Hindlimb muscle (tissue), 1 donor: ENCODE measurements around the gene RGP1. TPM values are rescaled to one million over a fixed set of nuclear protein-coding genes. Genes with fewer than 3 reads are reported as not detected.

Source experiments
- DNase-seq: peaks from one replicate; pipeline ENCODE4 v3.0.0-alpha.2; 2013
- polyA plus RNA-seq: library from polyadenylated mRNA; unstranded; fragments of 120-200 nt; gene quantifications from one replicate; pipeline ENCODE4 v1.2.1, GENCODE V29; 2013; ENCODE audit not compliant: insufficient read length

The RGP1 gene
- polyA plus RNA-seq, 1 donor = 20.8 TPM

- no peak for DNase-seq
Measured at GRCh38 chr9:35719546-35719945, 29.5 kb upstream of the RGP1 start.

GRCh38 chr9:35723426-35723825, 25.7 kb upstream of the RGP1 start:
- no peak for DNase-seq

DNA sequence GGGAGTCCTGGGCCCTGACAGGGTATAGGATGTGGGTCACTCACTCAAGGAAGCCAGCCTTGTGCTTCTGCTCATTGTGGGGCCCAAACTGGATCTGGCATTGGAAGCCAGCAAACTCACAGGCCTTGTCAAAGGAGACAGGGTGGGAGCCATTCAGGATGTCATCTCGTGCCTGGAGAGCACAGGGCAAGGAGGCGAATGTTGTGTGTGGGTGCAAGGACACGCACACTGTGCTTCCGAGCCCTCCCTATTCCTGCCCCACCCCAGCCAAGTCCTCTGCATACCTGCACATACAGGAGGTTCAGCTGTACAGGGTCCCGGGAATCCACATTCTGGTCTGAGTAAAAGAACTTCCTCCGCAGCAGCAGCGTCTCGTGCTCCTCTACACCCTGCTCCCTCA, 25.2 kb upstream of the RGP1 start:
- DNase-seq = no peak

GRCh38 chr9:35725362-35725761, 23.7 kb upstream of the RGP1 start:
- DNase-seq = no peak

GRCh38 chr9:35726931-35727330, 22.2 kb upstream of the RGP1 start:
- no peak for DNase-seq

- no peak for DNase-seq
Measured at GRCh38 chr9:35727676-35728040, 21.4 kb upstream of the RGP1 start.

- no peak for DNase-seq
Measured at GRCh38 chr9:35728041-35728971, 20.8 kb upstream of the RGP1 start.

DNA sequence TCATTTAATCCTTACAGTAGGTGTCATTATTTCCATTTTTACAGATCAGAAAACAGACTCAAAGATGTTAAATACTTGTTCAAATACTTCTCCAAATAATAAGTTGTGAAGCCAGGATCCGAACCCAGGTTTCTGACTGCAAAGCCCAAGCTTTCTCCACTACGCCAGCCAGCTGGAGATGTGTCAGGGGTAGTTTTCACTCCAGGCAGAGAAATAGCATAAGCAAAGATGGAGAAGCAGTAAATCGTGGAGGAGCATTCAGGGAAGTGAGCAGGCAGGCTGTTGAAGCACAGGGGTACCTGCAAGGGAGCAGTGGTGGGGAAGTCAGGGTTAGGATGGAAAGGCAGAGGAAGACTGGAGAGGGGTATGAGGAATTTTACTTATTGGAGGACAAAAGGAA, 20.0 kb upstream of the RGP1 start:
- DNase-seq = no peak

DNA sequence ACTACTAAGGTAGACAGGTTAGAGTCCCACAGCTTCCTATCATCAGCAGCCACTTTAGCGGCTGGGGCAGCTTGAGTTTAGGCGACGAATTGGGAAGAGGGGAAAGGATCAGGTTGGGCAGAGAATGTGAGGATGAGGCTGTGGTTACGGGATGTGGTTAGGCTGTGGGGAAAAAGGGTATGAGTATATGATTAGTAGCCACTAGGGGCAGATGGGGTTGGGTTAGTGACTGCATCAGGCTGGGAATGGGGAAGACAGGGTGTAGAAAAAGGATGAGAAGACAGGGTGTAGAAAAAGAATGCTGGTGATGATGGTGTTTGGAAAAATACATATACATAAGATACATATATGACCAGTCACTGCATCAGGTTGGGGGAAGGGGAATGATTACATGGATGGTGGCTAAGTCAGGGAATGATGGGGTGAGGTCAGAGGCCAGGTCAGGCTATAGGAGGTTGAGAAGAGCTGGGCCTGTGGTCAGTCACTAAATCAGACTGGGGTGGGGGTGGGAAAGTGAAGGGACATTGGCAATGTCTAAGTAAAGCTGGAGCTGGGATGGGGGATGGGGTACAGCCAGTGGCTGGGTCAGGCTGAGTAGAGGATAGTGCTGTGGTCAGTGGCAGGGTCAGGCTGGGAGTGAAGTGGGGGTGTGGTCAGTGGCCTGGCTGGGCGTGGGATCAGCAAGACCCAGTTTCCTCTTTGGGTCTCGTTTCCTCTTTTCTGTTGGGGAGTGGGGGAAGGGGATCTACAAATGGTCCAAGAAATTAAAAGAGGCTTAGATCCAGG, 19.2 kb upstream of the RGP1 start:
- no peak for DNase-seq

DNA sequence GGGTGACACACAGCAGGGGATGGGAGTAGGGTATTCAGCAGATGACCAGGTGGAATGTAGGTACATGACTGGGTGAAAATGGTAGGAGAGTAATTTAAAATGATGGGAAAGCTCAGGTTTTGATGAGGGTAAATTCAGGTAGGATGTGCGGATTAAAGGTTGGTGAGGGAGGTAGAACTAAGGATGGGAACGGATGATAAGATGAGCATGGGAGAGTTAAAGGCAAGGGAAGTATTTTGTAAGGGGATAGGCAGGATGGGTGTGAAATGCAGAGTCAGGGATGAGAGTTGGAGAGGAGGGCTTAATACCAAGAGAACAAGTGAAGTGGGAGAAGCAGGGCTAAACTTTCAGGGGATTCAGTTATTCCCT, 18.6 kb upstream of the RGP1 start:
- DNase-seq = no peak

DNA sequence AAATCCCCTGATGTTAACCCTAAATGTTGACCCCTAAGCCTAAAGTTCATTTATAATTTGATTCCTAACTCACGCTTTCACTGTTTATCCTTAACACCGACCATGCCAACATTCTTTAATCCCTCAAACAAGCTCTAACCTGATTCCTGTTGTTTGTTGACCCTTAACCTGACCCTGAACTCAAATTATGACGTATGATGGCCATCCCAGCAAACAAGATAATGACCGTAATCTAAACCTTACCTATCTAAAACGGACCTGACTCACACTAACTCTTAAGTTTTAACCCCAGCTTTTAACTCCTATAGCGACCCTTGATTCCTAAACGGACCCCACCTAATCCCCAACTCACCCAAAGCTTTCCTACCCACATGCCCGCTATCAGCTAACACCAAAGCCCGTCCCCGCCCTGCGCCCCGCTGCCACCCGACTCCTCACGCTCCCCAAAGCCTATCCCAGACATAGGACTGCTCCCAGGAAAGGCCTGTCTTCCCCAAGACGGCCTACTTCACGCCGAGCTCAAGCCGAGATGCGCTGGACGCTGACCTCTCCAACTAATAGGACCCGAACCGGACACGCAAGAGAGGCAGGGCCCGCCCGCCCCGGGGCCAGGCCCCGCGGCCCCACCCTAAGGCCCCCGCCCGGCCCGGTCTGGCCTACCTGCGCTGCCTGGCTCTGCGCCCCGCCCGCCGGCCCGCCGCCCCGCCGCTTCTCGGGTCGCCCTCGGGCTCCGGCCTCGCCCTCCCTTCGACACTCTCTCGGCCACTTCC, 17.5 kb upstream of the RGP1 start:
- no peak for DNase-seq

DNA sequence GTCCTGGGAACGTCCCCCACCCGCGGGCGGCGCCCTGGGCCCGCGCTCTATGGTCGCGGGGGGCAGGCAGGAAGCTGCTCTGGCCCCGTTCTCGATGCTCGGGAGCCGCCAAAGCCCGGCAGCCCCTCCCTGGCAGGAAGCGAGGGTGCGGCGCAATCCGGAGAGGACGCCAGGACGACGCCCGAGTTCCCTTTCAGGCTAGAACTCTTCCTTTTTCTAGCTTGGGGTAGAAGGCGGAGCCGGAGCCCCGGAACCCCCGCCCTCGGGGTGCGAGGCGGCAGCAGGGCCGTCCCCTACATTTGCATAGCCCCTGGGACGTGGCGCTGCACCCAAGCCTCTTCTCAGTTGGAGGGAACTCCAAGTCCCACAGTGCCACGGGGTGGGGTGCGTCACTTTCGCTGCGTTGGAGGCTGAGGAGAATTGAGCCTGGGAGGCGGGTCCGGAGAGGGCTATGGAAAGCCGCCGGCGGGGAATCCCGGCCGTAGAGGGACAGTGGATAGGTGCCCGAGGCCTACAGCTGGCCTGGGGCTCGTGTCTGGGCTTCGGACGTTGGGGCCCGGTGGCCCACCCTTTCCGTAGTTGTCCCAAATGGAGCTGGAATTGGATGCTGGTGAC, 16.8 kb upstream of the RGP1 start, which contains the start of the genes CREB3 and TLN1:
TSS of gene CREB3 (plus strand) at position 482 of the 615 bp plus-strand sequence. CDS start at position 589, 107 bp downstream.
TSS of gene TLN1 (minus strand) at position 11 of the 615 bp plus-strand sequence. CDS start 6,501 bp downstream, outside the sequence.
- DNase-seq = peak; percentile 97

DNA sequence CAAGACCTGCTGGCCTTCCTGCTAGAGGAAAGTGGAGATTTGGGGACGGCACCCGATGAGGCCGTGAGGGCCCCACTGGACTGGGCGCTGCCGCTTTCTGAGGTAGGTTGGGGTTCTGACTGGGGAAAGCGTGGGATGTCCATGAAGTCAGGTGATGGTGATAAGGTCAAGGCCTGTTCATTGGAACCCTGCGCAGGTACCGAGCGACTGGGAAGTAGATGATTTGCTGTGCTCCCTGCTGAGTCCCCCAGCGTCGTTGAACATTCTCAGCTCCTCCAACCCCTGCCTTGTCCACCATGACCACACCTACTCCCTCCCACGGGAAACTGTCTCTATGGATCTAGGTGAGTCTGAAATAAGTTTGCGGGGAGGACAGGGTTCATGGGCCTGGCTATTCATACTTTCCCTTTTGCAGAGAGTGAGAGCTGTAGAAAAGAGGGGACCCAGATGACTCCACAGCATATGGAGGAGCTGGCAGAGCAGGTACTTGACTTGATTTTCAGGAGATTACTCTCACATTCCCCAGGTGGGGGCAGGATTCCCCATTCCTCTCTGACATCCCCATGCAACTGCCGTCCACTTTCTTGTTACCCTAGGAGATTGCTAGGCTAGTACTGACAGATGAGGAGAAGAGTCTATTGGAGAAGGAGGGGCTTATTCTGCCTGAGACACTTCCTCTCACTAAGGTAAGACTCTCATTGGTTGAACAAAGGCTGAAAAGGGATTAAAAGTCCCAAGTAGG, 16.1 kb upstream of the RGP1 start:
- DNase-seq = no peak

DNA sequence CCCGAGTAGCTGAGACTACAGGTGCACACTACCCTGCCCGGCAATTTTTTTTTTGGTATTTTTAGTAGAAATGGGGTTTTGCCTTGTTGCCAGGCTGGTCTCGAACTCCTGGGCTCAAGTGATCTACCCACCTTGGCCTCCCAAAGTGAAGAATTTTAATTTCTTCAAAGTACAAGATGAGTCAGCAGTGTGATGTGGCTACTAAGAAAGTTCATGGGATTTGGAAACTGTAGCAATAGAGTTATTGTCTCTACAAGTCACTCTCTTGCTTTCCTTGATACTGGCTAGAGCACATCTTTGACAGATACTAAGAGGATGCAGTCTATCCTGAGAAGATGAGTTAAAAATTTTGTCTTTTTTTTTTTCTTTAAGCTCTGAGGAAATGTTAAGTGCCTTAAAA, 15.0 kb upstream of the RGP1 start:
- DNase-seq = no peak

- DNase-seq = no peak
Measured at GRCh38 chr9:35736201-35736633, 12.9 kb upstream of the RGP1 start.

DNA sequence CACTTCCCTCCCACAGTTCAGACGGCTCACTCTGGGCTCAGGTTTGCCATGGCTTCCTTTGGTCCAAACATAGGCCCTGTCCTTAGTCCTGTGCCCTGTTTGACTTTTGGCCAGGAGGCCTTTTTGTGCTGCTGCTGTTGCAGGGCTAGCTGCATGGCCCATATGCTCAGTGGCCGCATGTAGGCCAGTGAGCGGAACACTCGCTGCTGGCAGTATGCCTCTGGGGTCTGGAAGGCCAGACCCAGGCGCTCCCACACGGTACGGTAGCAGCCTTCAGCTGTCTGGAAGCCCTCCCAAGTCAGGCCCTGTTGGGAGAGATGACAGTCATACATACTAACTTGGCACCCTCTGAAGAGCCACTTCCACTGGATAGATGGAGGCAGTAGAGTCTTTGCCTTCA, 11.9 kb upstream of the RGP1 start:
- DNase-seq = no peak

GRCh38 chr9:35738186-35738585, 10.9 kb upstream of the RGP1 start:
- DNase-seq = no peak

DNA sequence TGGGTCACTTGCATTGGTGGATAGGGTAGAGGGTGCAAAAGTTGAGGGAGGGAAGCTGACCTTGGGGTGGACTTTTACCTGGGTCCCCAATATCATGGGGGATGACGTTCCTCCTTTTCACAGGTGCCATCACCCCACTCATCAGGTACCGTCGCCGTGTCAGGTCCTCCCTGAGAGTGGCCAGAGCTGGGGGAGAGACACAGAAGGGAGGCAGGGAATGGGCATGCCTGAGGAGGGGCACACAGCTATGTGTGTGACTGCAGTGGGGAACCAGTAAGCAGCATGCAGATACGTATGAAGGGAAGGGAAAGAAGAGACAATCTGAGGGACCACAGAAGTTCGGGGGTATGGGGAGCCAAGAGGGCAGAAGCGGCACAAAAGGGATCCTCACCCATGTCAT, 10.2 kb upstream of the RGP1 start:
- no peak for DNase-seq

GRCh38 chr9:35740243-35740642, 8.8 kb upstream of the RGP1 start:
- DNase-seq = no peak

DNA sequence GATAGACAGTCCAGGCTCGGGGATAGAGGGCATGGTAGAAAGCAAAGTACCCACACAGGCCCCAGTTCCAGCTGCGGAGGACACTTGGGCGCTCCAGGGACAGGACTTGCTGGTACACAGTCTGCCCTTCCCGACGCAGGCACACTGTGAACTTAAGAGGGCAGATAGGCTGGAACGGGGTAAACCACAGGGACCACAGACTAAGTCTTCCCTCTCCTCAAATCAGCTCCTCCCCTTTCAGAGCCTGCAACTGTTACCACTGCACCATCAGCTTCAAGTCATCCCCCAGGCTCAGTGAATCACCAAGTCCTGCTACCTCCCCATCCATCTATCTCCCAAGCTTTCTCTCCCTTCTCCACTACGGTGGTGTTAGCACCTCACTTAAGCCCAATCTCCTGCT, 7.3 kb upstream of the RGP1 start:
- DNase-seq = no peak

DNA sequence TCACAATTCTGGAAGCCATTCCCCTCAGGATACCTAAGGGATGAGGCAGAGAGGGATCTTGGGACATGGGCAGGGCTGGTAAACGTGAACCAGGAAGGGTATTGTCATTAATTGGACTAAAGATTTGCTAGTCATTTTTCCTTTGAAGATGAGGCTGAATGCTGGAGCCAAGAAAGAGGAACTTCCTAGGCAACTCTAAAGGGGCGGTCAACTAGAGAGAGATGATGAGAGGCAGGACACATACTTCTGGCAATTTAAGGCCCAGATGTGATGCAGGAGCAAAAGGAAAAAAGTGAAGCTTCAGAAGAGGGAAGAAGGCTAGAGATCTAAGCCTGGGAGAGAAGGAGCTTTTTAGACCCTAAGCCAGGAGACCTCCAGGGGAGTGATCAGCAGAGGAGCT, 5.6 kb upstream of the RGP1 start:
- no peak for DNase-seq
